NCI-H345 (cell line): Measurements from ENCODE around the gene LRMDA.

Source experiments
- DNase-seq: peaks from one replicate; lab custom pipeline; 2025; lab: John Stamatoyannopoulos, UW

The LRMDA gene

DNA sequence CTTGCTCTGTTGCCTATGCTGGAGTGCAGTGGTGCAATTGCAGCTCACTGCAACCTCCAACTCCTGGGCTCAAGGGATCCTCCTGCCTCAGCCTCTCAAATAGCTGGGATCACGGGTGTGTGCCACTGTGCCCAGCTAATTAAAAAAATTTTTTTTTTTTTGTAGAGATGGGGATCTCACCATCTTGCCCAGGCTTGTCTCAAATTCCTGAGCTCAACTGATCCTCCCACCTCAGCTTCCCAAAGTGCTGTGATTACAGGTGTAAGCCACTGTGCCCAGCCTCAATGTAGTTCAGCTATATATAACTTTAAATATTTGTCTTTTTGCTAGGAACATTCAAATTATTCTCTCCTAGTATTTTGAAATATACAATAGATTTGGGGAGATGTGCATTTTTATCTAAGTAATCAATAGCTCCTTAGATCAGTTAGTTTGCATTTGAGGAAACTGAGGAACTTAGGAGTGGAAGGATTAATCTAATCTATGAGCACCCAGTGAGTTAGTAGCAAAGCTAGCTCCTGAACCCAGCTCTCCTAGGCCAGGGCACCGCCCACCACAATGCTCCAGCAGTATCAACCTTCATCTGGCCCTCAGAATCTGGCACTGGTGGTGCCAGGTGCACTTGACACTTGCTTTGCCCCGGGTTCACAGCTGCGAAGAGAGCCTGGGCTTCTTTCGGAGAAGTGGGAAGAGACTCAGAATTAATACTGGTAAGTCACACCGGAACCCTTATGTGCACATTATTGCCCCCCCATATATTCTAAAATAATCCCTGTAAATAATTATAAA, 5.9 kb upstream of the LRMDA start:
- no peak for DNase-seq

DNA sequence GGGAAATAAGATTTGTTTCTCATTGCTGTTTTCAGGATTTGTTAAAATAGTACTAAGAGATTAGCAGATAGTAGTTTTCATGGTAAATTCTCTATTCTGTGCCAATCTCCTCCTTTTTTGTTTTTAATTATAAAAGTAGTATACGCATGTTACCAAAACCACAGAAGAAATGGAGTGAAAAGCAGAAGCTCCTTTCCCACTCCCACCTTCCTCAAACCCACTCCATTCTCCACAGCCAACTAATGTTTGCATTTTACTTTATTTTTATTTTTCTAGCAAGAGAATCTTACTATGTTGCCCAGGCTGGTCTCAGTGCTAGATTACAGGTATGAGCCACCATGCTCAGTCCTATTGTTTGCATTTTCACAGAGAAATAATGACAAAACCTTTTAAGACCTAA, 4.5 kb upstream of the LRMDA start:
- DNase-seq: no peak

DNA sequence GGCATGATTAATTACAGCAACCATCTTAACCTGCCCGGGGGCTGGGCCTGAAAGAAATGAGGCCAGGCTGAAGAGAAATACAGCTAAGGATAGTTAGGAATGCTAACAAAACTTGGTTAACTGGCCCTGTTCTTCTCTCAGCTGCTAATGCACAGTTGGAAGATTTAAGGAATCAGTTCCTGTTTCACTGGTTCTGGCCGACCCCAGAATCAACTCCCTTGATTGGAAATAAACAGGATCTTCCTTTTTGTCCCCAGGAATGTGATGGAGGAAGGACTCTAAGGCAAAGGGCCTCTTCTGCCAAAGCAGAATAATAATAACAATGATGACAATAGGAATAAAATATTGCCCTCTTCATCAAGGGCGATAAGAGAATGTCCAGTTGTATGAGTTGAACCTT, 3.5 kb upstream of the LRMDA start:
- no peak for DNase-seq

DNA sequence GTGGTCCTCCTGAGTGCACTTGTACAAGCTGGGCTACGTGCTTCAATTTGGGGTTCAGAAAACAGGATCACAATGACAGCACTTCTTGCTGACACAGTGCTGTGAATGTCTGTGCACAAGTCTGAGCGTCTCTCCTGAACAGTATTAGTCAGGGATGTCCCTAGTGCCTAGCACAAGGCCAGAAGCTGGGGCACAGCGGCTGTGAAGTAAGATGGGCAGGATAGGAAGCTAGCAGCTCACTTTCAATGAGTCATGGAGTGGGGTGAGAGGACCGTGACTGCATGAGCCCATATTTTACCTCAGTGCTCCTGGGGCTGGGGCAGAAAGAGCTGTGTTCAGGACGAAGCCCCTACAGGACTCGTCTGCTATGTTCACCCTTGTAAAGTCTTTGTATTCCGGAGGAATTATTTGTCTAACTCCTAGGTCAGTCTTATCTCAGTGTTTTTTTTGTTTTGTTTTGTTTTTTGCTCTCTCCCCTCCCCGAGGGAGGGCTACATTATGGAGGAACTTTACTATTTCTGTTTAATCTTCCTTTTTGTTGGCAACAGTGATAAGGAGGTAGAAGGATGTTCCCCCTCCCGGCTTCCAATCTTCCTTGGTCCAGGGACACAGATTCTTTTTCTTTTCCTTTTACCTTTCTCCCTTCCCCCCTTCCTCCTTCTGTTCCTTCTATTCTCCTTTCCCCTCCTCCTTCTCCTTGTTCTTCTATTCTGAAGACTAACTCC, 2.8 kb upstream of the LRMDA start:
- DNase-seq: no peak

DNA sequence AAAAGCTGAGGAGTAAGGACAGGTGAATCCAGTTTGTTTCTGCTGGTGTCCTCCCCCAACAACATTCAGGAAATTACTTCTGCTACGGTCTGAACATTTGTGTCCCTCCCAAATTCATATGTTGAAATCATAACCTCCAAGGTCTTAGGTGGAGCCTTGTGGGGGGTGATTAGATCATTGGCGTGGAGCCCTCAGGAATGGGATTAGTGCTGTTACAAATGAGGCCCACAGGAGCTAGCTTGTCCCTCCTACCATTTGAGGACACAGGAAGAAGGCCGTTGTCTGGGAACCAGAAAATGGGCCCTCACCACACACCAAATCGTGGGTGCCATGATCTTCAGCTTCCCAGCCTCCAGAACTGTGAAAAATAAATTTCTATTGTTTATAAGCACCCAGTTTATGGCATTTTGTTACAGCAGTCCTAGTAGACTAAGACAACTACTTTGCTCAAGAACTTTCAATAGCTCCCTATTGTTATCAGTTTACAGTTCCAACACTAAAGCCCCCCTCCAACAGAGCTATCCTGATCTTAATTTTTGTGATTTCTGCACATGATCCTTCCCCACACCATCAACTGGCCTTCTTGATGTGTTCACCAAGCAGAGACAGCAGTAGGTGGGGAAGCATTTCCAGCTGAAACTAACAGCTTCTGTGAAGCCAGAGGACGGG, 2.1 kb upstream of the LRMDA start:
- no peak for DNase-seq

DNA sequence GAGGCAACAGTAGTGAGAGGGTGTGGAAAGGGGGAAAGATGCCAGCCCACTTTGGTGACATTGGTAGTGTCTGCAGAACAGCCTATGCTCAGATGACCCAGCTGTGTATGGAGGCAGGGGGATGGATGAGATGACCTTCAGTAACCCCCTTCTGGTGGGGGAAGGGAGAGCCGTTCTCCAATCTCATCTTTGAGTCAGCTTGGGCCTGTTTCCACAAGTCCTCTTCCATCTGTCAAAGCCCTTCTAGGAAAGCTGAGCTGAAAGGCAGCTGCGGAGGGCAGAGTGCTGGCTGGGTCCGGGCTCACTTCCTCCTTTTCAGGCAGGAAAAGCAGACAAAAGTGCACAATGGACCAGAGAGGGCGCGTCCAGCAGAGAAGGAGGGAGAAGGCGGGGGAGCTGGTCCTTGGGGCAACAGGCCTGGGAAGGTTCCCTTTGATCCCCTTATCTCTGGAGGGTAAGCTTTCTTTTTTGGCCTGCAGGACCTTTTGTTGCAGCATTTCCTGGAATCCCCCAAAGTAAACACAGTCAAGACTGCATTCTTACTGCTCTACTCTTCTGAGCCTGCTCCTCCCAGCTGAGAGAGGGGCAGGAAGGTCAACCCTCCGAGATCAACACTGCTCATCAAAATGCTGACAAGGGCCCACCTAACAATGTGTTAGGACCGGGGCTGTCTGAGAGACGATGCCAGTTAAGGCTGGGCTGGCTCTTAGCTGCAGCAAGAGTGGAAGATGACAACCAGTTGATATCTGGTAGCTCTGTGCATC, 1.2 kb upstream of the LRMDA start:
- no peak for DNase-seq

DNA sequence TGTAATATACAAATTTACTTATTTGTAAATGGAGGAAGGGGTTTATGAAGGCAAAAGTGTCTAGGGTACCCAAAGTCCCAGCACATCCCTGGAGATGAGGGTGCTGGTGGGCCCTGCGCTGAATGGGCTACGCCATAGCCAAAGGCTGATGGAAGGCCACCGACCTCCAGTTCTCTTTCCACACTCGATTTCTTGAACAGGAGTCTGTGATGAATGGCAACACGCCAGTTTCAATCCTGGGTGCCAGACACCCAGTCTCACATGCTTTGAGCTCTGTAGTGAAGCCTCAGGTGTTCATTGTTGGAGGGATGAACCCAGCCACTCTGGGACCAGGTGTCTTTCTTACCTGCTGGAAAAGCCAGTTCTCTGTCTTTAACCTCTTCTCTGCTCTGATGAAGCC, 752 bp downstream of the LRMDA start:
- no peak for DNase-seq

DNA sequence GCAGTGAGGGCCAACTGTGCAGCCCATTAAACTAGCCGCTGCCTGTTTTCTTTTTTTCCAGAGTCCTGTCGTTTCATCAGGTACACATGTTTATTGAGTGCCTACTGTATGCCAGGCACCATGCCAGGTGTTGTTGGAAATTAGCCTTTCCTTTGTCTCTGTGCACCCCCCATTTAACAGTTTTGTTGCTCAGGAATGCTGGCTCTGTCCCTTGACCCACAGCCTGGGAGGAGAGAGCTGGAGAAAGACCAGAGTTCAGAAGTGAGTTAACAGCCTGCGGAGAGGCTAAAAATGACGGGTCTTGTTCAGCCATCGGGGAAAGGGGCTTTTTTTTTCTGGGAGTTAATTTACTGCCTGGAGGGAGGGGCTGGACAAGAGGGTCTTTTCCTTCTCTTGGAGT, 1.3 kb downstream of the LRMDA start:
- no peak for DNase-seq

DNA sequence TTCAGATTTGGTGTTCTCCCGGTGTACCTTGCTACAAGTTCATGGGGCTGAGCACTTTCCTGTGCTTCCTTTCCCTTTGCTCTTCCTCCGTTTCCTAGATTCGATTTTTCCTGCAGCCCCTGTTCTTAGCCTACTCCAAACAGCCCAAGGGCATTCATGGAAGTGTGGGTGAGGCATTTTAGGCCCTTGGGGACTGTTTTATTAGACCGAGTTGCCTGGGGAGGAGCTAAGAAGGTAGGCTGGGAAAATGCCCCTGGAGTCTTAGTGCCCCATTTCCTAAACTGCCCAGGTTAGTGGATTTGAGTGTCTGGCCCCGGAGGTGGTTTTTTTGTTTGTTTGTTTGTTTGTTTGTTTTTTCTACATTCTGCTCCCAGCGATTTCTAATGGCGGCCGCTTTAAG, 1.8 kb downstream of the LRMDA start:
- DNase-seq: no peak

DNA sequence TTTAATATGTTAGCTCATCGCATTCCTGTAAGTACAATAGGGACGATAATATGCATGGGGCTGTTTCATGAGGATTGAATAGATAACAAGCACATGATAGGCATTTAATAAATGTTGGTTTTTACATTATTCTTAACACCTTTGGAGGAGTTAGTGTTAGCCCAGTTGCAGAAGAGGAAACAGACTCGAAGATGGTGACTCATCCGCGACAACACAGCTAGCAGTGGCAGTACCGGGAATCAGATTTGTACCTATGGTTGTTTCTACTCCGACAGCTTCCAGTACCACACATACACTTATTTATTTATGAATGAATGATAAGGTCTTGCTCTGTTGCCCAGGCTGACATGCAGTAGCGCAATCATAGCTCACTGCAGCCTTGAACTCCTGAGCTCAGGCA, 2.9 kb downstream of the LRMDA start:
- DNase-seq: no peak

DNA sequence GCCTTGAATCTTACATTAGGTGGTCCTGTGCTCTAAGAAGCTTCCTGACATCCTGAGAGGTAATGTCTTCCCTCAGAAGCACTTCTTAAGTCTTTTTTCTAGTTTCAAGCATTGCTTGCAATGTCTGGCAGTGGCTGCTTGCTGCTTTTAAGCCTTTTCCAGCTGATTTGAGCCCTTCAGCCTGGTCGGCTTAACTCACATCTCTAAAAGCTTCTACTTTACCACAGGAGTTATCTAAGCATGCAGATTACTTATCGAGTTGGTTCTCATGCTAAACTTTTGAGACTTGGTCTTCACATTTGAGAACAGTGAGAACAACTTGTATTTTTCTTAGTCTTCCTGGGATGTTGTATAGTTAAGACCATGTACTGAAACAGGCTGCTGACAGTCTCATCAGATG, 3.9 kb downstream of the LRMDA start:
- DNase-seq: no peak

DNA sequence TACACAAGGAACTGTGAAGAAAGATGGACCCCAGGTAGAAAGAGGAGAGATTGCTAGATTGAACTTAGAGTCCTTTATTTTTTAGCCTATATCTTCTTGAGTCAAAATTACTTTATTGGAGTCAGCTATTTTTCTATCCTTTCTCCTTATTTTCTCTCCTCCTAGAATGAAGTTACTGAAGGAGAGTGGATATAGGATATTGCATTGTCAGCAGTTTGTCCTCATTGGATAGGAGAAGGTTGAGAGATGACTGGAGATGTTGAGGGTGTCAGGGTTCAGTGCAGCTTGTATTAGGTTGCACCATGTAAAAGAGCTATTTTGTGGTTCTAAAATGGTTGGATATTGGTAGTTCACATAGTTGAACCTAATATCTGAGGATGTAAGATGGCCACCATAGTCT, 5.5 kb downstream of the LRMDA start:
- DNase-seq: no peak

DNA sequence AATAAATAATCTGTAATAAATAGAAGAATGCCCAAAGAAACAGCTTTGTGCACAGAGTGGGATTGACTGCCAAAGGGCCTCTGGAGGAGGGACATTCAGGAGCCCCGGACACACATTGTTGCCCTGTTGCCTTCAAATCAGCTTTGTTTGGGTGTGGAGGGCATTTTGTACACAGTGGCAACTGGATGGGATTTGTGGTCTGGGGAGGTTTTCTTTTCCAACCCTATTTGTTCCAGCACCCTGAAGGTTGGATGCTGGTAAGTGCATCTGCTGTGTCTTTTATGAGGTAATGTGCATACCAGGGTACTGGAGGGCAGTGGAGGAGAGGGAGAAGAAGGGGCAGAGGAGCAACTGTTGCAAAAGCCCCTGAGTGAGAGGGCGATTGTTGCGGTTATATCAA, 6.3 kb downstream of the LRMDA start:
- DNase-seq: no peak

DNA sequence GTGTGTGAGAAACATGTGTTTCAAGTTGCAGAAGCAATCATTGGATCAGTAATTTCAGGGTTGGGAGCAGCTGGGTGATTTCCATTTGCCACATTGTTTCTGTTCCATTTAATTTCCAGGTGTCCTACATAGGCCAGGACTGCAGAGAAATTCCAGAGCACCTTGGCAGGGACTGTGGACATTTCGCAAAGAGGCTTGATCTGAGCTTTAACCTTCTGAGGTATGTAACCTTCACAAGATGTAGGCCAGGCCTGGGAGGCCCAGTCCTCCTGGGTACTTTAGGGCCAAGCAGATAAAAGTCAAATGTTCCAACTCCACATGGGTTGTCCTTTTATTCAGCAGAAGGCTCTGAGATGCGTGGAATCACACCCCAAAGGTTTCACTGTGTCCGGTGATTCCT, 6.9 kb downstream of the LRMDA start:
- no peak for DNase-seq

DNA sequence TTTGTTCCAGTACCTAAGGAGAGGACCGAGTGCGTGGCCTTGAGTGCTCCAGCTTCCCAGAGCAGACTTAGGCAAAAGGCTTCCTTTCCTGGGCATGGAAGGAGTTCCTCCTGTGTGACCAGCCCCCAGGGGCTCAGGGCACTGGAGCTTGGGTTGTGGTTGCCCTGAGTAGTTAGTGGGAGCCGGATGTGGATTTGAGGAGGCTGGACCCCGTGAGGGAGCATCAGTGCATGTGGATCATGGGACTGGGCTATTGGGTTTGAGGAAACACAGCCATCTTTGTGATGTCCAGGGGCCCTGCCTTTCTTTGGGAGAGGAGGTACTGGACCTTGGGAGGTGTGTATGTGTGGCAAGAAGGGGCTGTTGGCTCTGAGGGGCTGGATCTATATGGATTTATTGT, 8.4 kb downstream of the LRMDA start:
- DNase-seq: no peak

DNA sequence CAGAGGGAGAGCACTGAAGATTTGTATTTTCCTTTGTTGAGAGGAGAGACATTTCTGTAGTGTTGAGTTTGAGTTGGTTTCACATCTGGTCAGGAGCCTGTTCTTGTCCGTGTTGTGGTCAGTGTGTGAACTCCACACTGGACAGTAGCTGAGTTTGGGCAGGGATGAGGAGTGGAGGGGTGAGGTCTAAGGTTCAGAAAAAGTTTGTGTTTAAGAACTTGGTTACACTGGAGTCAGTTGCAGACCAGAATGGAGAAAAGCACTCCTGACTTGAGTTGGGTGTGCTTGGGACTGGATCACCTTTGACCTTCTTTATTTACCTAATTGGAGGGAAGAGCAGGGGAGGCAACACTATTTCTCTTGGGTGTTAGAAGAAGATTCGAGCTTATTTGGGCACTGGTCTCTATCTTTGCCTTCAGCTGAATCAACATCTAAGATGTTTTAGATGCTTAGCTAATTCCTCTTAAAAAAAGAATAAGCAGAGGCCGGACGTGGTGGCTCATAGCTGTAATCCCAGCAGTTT, 8.9 kb downstream of the LRMDA start:
- DNase-seq: no peak

DNA sequence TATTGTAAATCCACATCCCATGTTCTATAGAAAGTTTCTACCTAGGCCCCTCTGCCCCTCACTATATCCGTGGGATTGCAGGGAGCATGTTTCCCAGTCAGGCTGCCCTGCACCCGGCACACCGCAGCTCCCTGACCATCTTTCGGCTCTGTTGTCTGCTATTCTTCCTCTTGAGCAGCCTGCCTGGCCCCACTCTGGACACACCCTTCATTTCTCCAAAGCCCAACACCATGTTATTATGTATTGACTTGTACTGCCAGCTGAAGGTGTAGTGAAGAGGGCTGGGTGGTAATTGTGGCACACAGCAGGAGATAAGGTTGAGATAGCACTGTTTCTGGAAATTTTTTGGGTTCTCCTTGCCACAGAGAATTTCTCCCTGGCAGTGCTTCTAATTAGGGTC, 9.8 kb downstream of the LRMDA start:
- no peak for DNase-seq

DNA sequence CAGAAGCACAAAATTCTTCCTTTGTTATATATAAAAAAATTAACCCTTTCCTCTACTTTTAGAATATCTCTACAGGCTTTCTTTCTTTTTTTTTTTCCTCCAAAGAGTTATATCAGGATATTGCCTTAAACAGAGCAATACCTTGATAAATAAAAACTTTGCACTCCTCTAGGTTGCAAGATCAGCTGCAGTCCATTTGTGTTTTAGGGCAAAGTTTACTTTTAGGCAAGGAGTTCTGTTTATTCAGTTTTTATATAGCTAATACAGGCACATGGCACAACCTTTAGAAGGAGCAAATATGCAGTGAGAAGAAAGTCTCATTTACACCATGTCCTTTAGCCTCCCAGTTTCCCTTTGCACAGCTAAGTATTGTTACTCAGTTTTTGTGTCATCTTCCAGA, 10.3 kb downstream of the LRMDA start:
- DNase-seq: no peak

DNA sequence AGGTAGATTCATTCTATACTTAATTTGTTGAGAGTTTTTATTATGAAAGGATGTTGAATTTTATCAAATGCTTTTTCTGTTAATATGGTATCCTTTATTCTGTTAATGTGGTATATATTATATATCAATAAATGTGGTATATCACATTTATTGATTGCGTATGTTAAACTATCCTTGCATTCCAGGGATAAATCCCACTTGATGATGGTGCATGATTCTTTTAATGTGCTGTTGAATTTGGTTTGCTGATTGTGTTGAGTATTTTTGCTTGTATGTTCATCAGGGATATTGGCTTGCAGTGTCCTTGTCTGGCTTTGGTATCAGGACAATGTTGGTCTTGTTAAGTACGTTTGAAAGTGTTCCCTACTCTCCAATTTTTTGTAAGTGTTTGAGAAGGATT, 11.9 kb downstream of the LRMDA start:
- no peak for DNase-seq

DNA sequence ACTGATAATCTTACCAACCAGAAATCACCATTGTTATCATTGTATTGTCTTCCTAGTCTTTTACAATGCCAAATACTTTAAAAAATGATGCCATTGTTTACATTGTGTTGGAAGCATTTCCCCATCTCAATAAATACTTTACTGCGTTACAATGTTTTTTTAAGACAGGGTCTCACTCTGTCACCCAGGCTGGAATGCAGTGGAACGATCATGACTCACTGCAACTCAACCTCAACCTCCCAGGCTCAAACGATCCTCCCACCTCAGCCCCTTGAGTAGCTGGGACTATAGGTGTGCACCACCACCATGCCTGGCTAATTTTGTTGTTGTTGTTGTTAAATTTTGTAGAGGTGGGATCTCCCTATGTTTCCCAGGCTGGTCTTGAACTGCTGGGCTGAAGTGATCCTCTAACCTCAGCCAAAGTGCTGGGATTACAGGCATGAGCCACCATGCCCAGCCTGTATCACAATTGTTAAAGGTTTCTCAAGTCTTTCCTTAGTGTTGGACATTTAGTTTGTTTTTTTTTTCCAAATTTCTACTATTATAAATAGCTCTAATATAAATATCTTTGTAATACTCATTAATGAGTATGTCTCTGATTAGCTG, 13.5 kb downstream of the LRMDA start:
- no peak for DNase-seq

DNA sequence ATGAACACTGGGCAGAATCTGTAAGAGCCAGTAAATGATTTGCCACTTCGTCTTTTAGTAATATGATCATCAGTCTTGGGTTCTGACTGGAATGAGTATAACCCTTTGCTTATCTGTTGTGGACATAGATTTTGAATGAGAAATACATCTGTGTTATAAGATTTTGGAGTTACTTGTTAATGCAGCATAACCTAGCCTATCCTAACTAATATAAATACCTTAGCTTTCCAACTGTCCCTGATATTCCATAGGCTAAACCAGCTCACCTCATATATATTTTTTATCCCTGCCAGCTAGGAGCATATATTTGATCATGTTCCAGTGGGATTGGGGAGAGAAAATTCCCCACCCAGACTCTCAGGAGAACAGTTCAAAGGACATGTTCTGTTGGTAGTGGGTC, 15.1 kb downstream of the LRMDA start:
- no peak for DNase-seq

DNA sequence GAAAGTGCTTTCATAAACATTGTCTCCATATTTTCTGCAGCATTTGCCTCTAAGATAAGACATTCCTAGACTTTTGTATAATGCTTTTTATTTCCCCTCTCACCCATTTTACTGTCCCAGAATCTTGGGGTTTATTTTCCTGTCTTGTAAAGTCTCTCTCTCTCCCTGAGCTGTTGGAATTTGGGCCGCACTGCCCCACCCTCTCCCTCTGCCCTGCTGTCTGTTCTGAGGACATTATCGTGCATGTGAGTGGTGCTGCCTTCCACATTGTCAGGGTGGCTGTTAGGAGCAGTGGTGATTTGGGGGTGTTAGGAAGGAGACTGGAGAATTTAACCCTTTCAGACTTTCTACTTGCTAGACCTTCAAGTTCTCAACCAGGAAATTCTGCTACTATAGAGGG, 16.7 kb downstream of the LRMDA start:
- DNase-seq: no peak
